Psoas muscle (tissue), 8 donors: Measurements from ENCODE around the gene ZGPAT. TPM values are rescaled to one million over a fixed set of nuclear protein-coding genes. Genes with fewer than 3 reads are reported as not detected.
A peak's percentile ranks its signal among the peaks of the same experiment; 100 is the strongest.

Source experiments
- ATAC-seq, 4 donors: fragments of 200-7000 bp; cut with Tn5 transposase; one replicate each; pipeline ENCODE4 v1.9.1; 2020; ENCODE audit warnings: moderate library complexity in 3 of 4, mild to moderate bottlenecking in 2 of 4
- DNase-seq, 2 donors: peaks; one replicate each; pipeline ENCODE4 v3.0.0-alpha.2; 2020
- H3K27ac ChIP-seq: fragments of 200-600 bp; one replicate; pipeline ENCODE4 v1.8.0; 2022
- H3K27me3 ChIP-seq, 3 donors: fragments of 200-600 bp in 1 of 3; one replicate each; pipeline versions ENCODE4 v1.6.1 to v1.8.0; 2013 to 2022; ENCODE audit warnings: low read length in 2 of 3, mild to moderate bottlenecking in 2 of 3, moderate library complexity in 1 of 3; ENCODE audit not compliant: insufficient read depth in 3 of 3
- H3K36me3 ChIP-seq, 2 donors: fragments of 200-600 bp in 1 of 2; one replicate each; pipeline versions ENCODE4 v1.6.1 to v1.8.0; 2013 to 2022; ENCODE audit warnings: low read depth in 1 of 2, mild to moderate bottlenecking in 1 of 2, moderate library complexity in 1 of 2; ENCODE audit not compliant: insufficient read depth in 1 of 2
- H3K4me1 ChIP-seq: fragments of 200-600 bp; one replicate; pipeline ENCODE4 v1.8.0; 2022
- H3K4me3 ChIP-seq: fragments of 200-600 bp; one replicate; pipeline ENCODE4 v1.8.0; 2022; ENCODE audit warnings: mild to moderate bottlenecking
- H3K9me3 ChIP-seq: fragments of 200-600 bp; one replicate; pipeline ENCODE4 v1.8.0; 2022
- WGBS, 3 donors: extraction: QIAGEN DNeasy Blood & Tissue Kit; methylation state at CpG; one replicate each; pipeline versions ENCODE4 v1.1.6 to v1.1.7; 2013; 5-methylcytosine and 5-hydroxymethylcytosine counted together
- intact Hi-C, 2 donors: fragments of 100-400 bp; cut with DNase I; formaldehyde crosslinking; loops; one replicate each; pipeline versions ENCODE4 v1.11.0 to v1.14.2; 2022
- polyA plus RNA-seq, 3 donors: library from polyadenylated mRNA; stranded (reverse); fragments of 200-250 nt; gene quantifications; one replicate each; pipeline ENCODE4 v1.2.3, GENCODE V29; 2013
- total RNA-seq, 4 donors: library from RNA; stranded (reverse); fragmentation: NEBNext Ultra II Directional in 2 of 4; extraction: Animal tissue kit (Norgen Biotek cat#: 25700) in 2 of 4; gene quantifications; one replicate each; pipeline versions ENCODE4 v1.2.1 to v1.2.4, GENCODE V29; 2021 to 2023
- TF ChIP-seq, protein P1 (sequence below): fragments of 200-600 bp; IDR thresholded peaks from one replicate; pipeline ENCODE4 v1.8.0; 2022; ENCODE audit warnings: antibody characterized with exemption
- donor health status: healthy with polysubstance abuse.
- donor health status: DM: no; HTN: no; CAD: no; lungs with moderate emphysema.
- donor health status: Bipolar disorder and iron deficiency.
- donor health status: healthy.
- donor health status: DM: yes; HTN: yes; CAD: no.
- donor health status: DM: no; HTN: no; CAD: no.
- donor health status: DM: no; HTN: no; CAD: no.
- donor health status: DM: yes; HTN: yes; CAD: no.

ZGPAT gene
- total and polyA plus RNA-seq, 7 donors = 10.7 to 54.8 (median 18.2) TPM

DNA sequence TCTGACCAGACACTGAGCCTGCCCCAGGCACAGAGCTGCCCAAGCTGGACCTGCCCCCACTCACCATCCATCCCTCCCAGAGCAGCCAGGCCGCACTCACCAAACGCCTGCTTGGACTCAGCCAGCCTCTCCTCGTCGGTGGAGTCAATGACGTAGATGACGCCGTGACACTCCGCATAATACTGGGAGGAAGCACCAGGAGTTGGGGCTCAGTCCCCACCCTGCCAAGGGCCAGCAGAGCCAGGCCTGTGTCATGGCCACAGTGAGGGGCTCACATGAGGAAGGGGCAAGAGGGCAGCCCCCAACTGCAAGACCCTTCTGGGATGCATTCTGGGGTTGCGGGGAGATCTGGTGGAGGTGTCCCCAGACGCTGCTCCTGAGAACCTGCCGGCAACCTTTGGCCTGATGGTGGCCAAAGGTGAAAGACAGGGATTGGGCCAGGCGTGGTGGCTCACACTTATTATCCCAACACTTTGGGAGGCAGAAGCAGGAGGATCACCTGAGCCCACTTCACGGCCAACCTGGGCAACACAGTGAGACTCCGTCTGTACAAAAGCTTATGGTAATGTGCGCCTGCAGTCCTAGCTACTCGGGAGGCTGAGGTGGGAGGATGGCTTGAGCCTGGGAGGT lies 5.7 kb upstream of the ZGPAT start:
- H3K27ac ChIP-seq = no peak overlapping the region
- peak in 1 of 2 donors; percentile 48 for DNase-seq

GRCh38 chr20:63702751-63703470 lies 4.9 kb upstream of the ZGPAT start:
- Histone ChIP-seq H3K27me3 (no peaks in the 10 kb centered on the region), H3K36me3 (peaks cover 3 to 39% of the 10 kb centered on the region in 2 donors), H3K9me3 (no peaks in the 10 kb centered on the region), H3K4me1 (peaks cover 21% of the 10 kb centered on the region), H3K4me3 (no peak overlapping the region), H3K27ac (no peak overlapping the region)
- ATAC-seq (no peak), DNase-seq (peak in 1 of 2 donors; percentile 42)
- TF ChIP-seq, protein P1, sequence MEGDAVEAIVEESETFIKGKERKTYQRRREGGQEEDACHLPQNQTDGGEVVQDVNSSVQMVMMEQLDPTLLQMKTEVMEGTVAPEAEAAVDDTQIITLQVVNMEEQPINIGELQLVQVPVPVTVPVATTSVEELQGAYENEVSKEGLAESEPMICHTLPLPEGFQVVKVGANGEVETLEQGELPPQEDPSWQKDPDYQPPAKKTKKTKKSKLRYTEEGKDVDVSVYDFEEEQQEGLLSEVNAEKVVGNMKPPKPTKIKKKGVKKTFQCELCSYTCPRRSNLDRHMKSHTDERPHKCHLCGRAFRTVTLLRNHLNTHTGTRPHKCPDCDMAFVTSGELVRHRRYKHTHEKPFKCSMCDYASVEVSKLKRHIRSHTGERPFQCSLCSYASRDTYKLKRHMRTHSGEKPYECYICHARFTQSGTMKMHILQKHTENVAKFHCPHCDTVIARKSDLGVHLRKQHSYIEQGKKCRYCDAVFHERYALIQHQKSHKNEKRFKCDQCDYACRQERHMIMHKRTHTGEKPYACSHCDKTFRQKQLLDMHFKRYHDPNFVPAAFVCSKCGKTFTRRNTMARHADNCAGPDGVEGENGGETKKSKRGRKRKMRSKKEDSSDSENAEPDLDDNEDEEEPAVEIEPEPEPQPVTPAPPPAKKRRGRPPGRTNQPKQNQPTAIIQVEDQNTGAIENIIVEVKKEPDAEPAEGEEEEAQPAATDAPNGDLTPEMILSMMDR = no peak
- intact Hi-C loops = loop anchor here in 1 of 2 donors (5.0 kb wide), 2 partner anchors 34 to 41 kb away; partner anchors contain the start of genes LIME1 and SLC2A4RG
- 66 to 80% (median 68%) methylated on average over 13 of the region's 13 CpGs for WGBS, 3 donors

More for the DNA sequence above, 5.7 kb upstream of the ZGPAT start:
- Histone ChIP-seq H3K4me1 (peaks cover 29% of the 10 kb centered on the region), H3K36me3 (peaks cover 3 to 39% of the 10 kb centered on the region in 2 donors), H3K9me3 (no peaks in the 10 kb centered on the region), H3K4me3 (no peak overlapping the region), H3K27me3 (no peaks in the 10 kb centered on the region)
- no peak for ATAC-seq
- WGBS, 3 donors = 81 to 91% (median 81%) methylated on average over 16 of the region's 16 CpGs
- intact Hi-C loops = loop anchor here in 1 of 2 donors (5.0 kb wide), 2 partner anchors 35 to 40 kb away; partner anchors contain the start of genes LIME1 and SLC2A4RG
- TF ChIP-seq, protein P1 = no peak

DNA sequence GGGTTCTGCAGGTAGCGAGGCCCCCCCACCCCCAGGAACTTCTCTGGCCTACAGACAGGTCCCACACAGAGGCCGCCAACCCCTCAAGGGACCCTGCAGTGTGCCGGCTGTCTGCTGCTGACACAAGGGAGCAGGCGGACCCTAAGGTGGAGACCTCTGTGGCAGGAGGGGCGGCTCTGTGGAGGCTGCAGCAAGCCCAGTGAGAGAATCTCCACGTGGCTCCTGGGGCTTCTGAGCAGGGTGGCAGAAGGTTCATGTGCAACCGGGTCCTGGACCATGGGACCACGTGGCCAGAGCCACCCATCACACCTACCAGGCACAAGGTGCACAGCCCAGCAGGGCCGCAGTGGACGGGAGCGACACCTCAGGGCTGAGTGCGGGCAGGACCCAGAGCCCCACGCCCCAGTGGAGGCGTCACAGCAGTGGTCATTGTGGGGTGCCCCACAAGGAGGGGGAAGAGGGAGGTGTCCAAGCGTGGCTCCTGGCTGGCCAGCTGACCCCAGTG lies 4.3 kb upstream of the ZGPAT start:
- TF ChIP-seq, protein P1 = no peak
- ATAC-seq = no peak
- Histone ChIP-seq H3K27me3 (no peaks in the 10 kb centered on the region), H3K36me3 (peaks cover 3 to 39% of the 10 kb centered on the region in 2 donors), H3K4me1 (peaks cover 19% of the 10 kb centered on the region), H3K27ac (no peak overlapping the region), H3K9me3 (no peaks in the 10 kb centered on the region), H3K4me3 (no peak overlapping the region)
- intact Hi-C loops = loop anchor here in 1 of 2 donors (5.0 kb wide), 2 partner anchors 34 to 41 kb away; partner anchors contain the start of genes LIME1 and SLC2A4RG
- 81 to 88% (median 86%) methylated on average over 15 of the region's 15 CpGs for WGBS, 3 donors
- DNase-seq = peak in 1 of 2 donors; percentile 55

- no peak for ATAC-seq
- intact Hi-C loops = loop anchor here in 1 of 2 donors (5.0 kb wide), 2 partner anchors 33 to 42 kb away; partner anchors contain the start of genes LIME1 and SLC2A4RG
- no peaks in the 10 kb centered on the region for H3K27me3 ChIP-seq
- no peaks in the 10 kb centered on the region for H3K9me3 ChIP-seq
- WGBS, 3 donors = 76 to 82% (median 78%) methylated on average over 10 to 11 of the region's 11 CpGs
- TF ChIP-seq, protein P1 = no peak
- H3K4me1 ChIP-seq = peaks cover 19% of the 10 kb centered on the region
- H3K27ac ChIP-seq = no peak overlapping the region
- DNase-seq = peak in 1 of 2 donors; percentile 42
- H3K36me3 ChIP-seq = peaks cover 3 to 41% of the 10 kb centered on the region in 2 donors
- no peak overlapping the region for H3K4me3 ChIP-seq
Measured at GRCh38 chr20:63703976-63704748, 3.7 kb upstream of the ZGPAT start.
